NCI-H1694 treated with DMSO at 0.1 percent for 48 hours (cell line): ENCODE results near the gene CSTB.

Experiments used
- DNase-seq: peaks from one replicate; lab custom pipeline; 2025; lab: John Stamatoyannopoulos, UW

CSTB gene

DNA sequence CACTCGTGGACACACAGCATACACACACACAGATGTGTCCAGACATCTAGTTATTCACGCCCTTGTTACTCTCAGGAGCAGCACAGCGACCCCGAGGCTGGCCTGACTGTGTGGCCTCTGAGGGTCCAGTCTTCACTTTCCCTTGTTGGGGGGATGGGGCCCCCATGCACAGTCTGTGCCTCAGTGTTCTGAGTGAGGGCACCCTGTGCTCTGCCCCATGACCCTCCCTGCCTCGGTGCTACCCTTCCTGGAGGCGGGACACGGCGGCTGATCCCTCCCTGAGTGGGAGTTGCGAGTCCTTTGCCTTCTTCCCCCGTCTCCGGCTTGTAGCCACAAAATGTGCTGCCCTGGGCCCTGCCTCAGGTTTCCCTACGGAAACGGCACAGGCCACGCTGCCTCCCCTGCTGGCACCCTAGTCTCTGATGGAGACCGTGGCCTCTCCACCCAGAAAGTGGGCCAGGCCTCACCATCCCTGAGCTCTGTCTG, 8.6 kb downstream of the CSTB start:
- DNase-seq: no peak

DNA sequence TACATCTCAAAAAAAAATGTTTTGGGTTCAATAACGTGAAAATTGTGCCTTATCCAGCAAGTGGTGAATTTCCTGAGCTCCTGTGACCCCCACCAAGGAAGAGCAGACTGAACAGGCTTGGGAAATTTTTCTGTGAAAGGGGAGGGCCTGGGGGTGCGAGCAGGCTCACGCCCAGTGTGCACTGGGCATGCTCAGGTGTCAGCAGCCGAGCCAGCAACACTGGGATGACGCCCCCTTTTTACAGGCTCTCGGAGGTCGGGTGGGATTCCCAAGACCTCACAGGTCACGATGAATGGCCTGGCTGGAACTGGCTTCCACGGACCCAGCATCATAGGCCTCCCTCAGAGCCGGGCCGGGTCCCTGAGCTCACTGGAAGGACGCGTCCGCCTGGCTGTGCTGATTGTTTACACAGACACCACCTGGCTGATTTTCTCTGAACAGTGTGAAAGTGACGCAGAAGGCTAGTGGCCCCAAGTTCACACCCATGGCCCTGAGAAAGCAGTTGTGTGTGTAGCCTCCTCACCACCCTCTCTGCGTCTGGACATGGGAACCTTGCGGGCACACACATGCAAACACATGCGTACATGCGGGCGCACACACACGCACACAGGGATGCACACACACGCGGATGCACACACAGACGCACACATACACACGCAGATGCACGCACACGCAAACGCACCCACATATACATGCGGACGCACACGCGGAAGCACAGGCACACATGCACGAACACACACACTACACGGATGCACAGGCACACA, 9.2 kb downstream of the CSTB start:
- no peak for DNase-seq

DNA sequence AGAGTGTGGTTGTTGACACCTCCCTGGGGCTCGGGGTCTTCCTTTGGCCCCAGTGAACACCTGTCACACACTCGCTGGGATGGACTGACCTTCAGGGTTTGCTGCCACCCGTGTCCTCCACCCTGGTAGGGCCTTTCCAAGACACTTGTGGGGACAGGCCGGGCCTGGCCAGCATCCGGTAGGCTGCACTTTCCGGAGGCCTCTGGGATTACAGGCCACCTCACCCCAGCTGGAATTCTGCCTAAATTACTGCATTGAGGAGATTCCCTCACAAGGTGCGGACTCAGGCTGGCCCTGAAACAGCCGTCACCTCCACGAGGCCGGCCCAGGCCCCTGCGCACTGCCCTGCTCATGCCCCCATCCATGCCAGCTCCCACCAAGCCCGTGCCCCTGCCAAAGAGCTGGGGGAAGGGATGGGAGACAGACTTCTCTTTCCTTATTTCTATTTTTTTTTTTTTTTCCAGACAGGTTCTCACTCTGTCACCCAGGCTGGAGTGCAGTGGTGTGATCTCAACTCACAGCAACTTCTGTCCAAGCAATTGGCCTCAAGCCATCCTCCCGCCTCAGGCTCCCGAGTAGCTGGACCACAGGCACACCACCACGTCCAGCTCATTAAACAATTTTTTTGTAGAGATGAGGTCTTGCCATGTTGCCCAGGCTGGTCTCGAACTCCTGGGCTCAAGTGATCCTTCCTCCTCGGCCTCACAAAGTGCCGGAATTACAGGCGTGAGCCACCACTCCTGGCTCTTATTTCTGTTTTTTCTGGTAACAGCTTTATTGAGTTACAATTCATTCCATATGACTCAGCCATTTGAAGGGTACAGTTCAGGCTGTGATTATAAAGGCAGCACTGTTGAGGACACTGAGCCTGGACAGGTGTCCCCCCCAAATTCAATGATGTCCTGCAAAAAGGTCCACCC, 11.3 kb downstream of the CSTB start:
- DNase-seq: no peak

DNA sequence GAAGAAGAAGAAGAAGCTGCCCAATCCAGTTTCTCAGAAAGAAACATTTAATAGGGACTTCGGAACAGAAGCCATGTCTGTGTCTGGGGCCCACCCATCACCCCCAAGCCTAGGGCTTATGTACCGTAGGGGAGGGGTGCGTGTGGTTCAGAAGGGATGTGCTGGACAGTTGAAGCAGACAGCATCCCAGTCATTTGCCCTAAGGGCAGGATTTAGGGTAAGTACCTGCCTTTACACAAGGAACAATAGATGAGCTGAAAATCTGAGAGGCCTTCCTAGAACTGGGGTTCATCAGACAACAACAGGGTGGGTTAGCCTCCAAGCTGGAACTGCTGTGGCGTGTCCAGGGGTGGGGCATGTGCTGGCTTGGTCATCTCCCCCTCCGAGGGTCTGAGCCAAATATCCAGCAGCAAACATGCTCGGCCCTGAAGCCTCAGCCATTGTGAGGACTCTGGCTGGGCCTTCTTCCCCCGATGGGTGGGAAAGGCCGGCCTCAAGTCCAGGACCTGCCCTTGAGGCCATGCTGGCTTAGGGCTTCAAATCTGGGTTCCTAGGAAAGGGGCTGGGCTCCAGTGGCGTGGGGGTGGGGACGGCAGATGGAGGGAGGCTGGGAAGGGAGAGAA, 12.1 kb downstream of the CSTB start:
- no peak for DNase-seq

DNA sequence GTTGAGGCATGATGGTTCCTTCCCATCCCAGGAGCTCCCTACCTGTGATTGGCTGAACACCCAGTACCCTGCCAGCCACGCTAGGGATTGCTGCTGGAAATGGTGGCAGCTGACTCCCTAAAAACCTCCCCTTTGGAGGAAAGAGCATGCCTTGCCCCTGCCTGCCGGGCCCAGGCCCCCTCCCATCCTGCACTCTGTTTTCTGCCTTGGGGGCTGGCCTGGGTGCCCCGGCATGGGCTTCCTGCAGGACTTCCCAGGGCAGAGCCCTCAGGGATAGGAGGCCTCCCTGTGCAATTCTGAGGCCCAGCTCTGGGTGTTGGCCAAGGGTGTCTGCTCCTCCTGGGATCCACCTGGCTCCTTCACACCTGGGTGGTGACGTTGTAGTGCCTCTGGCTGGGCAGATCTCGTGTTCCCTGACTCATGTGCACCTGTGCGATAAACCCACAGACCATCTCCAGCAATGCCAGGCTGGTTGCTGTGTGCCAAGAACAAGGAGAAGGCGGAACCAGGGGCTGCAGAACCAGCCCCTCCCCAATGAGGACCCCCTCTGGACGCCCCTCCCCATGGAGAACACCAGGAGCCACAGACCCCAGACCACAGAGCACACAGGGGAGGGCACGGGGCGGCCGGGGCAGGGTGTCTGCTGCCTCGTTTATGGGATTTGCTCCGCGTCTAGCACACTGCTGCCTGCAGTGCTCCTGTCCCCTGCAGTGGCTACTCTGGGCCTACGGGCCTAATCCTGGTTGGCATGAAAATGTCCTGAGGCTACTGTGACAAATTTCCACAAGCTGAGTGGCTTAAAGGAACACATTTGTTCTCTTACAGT, 13.6 kb downstream of the CSTB start:
- no peak for DNase-seq

DNA sequence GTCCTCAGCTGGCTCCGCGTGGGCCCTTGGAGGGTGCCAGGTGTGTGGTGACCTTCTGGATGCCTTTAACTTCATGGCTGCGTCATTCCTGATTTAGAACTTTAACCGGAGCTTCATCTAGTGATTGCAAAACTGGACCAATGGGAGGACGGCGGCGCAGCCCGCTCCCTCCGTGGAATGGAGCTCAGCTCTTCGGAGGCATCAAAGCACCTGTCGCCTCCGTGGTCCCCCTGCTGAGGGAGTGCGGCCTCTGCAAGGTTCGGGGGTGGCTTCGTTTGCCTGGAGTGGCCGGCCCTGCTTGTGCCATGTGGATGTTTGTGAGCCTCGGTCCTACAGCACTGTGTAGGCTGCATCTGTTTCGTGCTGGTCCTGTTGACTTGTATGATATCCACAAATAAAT, 14.2 kb downstream of the CSTB start:
- no peak for DNase-seq

DNA sequence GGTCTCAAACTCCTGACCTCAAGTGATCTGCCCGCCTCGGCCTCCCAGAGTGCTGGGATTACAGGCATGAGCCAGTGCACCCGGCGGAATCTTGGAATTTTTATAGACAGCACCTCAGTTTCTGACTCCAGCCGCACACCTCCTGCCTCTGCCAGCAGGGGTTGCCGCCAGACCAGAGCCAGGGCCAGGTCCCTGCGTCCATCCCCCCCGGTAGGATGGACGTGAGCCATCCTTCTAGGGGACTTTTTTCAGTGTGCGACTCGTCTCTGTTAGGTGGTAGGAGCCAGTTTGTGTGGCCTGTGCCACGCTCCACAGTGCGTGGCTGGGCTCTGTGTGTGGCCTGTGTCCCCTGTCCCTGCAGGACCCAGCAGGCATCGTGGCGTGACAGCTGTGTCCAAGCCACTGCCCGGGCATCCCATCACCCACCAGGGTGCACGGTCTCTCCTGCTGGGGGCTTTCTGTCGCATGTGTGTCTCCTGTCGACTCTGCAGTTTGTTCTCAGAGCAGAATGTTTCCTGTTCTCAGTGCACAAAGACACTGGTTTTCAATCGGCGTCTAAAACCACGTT, 15.6 kb downstream of the CSTB start:
- DNase-seq: no peak

DNA sequence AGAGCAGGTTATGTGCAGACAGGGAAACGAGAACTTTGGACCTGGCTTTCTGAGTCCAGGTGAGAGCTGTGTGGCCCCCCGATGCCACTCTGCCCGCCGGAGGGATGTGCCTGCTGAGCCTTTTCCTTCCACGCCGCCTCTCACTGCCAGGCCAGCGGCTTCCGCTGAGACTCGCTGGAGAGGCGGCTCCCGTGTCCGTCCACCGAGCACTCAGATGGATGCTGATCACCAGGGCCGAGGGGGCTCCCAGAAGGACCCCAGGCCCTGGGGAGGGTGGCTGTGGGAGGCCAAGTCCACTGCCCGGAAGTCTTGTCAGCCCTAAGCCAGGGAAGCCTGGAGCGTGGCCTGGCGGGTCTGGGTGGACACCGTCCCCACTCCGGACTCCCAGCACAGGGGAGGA, 16.5 kb downstream of the CSTB start:
- no peak for DNase-seq

DNA sequence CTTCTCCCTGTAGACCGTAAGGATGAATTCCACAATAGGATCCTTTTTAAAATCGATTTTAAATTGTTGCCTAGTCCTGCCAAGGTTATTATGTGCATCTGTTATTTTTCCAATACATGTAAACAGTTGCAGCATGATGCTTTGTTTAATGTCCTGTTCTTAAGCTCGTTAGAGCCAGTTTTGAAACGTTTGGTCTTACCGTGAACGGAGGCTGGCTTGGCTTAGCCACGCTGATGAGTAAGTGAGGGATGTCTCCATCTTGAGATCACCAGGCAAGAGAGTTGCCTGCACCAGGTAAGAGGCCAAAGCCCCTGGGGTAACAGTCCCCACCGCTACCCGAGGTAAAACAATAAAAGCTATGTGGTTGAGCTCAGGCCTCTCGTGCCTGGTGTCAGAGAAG, 17.3 kb downstream of the CSTB start:
- no peak for DNase-seq

DNA sequence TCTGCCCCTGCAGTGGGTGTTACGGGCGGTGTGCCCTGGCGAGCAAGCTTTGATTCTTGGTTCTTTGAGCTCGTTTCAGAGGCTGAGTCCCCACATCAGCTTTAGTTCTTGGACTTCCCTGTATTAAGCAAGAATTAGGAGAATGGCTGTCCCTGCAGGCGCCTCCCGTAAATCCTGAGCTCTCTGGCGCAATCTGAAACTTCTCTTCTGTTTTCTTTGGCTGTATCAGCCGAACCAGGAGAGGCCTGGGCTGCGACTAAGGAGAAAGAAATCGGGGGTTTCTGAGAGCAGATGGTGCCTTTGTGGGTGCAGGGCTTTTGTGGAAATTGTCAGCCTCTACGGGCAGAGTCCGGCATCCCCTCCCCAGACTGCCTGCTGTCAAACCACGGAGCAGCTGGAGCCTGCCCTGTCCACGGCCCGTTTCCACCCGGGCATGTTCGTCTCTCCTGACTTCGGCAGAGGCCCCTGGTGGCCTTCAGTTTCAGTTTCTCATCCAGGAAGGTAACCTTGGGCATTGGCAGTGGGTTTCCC, 17.9 kb downstream of the CSTB start:
- no peak for DNase-seq

DNA sequence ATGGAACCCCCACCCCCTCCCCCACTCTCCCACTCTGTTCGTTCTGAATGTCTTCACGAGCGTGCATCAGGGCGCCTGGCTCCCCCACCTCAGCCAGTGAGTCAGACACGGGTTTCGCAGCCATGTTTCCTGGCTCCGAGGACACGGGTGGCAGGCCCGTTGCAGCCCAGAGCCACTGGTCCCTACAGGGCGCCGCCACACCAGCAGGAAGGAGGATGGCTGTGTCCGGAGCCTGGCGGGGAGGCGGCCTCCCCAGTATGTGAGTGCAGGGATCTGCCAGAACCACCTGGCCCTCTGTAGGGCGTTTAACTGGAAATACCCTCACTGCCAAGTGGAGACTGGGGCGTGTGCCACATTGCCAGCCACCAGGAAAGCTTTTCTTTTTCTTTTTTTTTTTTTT, 18.5 kb downstream of the CSTB start:
- no peak for DNase-seq

DNA sequence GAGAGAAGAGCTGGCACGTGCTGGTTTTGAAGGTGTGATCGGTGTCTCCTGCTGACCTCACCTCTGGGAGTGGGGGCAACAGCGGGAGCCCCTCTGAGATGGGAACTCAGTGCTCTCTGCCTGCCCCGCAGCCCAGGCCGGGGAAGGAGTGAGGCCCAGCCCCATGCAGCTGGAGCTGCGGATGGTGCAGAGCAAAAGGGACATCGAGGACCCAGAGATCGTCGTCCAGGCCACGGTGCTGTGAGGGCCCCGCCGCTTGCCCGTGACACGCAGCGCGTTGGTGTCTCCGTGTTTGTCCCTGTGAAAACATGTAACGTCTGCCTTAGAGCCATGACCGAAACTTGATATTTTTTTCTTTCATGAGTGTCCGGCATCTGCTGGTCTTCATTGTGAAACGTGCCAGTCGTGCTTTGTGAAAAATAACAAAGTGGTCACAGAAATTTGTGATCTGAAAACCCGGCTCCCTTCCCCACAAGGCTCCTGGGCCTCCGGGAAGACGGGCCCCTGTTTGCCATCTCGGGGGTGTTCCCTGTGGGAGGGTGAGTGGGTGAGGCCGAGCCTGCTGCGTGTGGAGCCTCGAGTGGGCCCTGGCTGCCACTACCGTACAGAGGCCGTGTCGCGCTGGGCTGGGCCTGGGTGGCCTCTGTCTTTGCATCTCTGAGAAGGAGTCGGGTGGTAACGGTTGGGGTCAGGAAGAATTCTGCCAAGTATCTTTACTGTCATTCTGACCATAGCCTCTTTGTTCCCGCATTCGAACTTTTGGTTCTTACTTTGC, 20.1 kb downstream of the CSTB start:
- DNase-seq: no peak

DNA sequence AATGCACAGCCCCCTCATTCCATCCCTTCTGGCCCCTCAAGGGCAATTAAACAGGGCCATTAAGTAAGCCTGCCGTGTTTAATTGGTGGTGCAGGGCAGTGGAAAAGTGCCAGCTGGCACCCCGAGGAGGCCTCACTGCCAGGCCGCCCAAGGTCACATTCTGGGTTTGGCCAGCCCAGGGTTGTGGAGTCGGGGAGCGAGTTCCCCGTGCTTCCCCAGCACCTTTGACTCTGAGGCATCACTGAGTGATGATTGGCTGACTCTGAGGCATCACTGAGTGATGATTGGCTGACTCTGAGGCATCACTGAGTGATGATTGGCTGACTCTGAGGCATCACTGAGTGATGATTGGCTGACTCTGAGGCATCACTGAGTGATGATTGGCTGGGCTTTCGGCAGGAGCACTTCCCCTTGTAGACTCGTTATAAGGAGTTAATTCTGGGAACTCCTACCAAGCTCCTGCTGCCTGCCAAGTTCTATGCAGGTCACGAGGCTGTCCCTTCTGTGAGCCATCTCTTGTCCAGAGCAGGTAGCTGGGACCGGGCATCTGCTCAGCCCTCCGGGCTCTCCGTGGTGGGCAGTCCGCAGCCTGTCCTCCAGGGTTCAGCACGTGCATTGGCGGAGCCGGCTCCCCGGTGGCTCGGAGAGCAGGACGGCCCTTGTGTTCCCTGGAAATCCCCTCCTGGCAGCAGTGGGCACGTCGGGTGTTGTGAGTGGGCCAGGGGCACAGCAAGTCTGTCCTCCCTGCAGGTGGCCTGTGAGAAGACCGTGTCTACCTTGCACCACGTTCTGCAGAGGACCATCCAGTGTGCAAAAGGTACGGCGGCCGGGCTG, 20.9 kb downstream of the CSTB start:
- no peak for DNase-seq

DNA sequence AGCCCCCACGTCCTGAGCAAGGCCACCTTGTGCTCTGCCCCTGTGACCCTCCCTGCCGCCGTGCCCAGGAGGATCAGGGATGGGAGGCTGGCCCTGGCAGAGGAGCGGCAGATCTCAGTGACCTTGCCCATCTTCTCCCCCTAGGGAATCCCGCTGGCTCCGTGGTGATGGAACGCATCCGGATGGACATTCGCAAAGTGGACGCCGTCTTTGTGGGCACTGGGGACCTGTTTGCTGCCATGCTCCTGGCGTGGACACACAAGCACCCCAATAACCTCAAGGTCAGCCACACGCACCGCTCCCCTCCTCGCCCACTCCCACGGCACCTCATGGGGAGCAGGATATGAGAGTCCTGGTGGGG, 22.7 kb downstream of the CSTB start:
- no peak for DNase-seq

DNA sequence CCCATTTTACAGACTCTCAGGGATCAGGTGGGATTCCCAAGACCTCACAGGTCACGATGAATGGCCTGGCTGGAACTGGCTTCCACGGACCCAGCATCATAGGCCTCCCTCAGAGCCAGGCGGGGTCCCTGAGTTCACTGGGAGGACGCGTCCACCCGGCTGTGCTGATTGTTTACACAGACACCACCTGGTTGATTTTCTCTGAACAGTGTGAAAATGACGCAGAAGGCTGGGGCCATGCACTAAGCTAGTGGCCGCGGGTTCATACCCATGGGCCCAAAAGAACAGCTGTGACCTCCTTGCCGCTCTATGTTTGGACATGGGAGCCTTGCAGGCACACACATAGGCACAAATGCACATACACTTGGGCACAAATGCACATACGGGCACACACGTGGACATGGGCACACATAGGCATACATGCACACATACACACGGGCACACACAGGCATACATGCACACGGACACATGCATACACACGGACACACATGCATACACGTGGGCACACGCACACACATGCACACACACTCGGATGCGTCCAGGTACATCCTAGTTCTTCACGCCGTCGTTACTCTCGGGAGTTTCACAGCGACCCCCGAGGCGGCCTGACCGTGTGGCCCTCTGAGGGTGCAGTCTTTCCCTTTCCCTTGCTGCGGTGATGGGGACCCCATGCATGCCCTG, 23.2 kb downstream of the CSTB start:
- DNase-seq: no peak

DNA sequence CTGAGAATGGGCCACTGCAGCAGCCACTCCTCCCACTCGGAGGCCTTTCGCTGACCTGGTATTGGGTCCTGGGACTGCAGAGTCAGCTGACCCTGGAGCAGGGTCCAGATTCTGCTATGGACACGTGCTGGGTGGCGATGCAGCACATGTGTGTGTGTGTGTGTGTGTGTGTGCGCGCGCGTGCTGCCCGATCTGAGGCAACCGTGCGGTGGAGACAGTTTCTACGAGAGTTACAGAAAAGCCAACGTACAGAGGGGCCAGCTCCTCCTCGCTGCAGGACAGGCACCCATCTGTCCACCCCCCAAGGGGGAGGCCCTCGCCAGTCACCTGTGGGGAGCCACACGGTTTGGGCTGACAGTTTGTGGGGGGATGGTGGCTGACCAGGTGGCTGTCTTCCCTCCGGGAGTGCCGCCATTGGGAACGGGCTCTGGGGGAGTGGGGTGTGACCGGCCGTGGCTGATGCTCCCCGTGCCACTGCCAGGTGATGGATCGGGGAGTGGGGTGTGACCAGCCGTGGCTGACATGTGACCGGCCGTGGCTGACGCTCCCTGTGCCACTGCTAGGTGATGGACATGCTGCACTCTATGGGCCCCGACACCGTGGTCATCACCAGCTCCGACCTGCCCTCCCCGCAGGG, 24.0 kb downstream of the CSTB start:
- DNase-seq: no peak

DNA sequence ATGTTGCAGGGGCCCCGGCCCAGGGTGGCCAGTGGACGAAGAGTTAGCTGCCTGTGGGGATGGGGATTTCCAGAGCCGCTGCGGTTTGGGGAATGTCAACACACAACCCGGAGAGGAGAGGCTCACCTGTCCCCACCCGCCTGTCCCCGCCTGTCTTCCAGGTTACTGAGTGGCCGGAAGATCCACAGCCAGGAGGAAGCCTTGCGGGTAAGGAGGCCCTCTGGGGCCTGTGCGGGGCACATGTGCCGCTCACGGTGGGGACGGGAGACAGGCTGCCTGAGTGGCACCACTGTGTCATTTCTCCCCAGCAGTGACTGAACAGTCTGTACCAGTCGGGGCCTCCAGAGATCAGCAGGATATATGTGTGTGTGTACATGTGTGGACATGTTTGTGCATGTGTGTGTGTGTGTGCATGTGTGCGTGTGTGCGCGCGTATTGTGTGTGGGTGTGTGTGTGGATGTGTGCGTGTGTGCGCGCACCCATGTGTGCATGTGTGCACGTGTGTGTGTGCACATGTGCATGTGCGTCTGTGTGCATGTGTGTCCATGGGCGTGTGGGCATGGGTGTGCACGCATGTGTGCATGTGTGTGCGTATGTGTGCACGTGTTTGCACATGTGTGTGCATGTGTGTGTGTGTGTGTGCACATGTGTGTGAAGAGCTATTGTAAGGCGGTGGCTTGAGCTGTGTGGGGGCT, 25.6 kb downstream of the CSTB start:
- DNase-seq: no peak
